ENCODE data around the gene JTB.

DNA sequence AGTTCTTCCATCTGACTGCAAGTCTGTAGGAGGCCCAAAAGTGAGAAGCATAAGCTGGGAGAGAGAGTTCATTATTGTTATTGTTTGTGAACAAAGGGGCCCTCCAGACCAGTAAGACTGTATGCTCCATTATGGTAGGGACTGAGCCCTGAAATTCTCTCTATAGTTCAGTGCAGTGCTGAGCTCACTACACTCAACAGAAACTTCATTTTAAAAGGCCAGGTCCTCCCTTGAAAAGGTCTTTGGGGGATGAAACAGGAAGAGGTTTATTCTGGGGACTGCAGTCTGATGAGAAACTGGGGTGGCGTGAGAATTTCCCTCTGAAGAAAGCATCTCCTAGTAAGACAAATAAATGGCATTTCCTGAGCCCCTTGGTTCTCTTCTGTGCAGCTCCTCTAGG is 49.2 kb downstream of the JTB start:
- TF ChIP-seq POLR2AphosphoS5 (IDR thresholded peaks at IDR 0.05; ENCODE audit: low read depth, low read length) (no peak), POLR2A (IDR thresholded peaks at IDR 0.05; ENCODE audit: low read depth, low read length) (no peak)
